ENCODE results near the gene SRBD1. TPM values are rescaled to one million over a fixed set of nuclear protein-coding genes. Genes with fewer than 3 reads are reported as not detected.

The SRBD1 gene
- total and polyA plus RNA-seq, 4 donors = 4.0 to 22.2 (median 10.0) TPM

DNA sequence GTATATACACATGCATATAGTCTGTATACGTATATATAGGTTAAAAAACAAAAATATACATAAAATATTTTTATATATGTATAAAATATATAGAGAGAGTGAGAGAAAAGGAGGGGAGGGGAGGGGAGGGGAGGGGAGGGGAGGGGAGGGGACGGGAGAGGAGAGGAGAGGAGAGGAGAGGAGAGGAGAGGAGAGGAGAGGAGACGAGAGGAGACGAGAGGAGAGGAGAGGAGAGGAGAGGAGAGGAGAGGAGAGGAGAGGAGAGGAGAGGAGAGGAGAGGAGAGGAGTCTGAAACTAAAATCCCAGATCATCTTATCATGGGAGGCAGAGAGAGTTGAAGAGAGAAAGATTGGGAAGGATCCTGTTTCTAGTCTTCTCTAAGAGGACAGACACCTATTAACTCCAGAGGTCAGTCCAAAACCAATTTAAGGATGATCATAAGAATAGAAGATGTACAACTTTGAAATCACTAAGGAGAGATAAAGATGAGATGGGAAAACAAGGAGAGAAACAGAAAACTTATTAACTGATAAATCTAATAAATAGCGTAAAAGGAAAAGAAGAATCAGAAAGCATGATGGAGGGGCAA lies 195.4 kb downstream of the SRBD1 start (continued):
- TF ChIP-seq, protein P1, sequence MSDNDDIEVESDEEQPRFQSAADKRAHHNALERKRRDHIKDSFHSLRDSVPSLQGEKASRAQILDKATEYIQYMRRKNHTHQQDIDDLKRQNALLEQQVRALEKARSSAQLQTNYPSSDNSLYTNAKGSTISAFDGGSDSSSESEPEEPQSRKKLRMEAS (IDR thresholded peaks at IDR 0.05) = no peak
- TF ChIP-seq, protein P2, sequence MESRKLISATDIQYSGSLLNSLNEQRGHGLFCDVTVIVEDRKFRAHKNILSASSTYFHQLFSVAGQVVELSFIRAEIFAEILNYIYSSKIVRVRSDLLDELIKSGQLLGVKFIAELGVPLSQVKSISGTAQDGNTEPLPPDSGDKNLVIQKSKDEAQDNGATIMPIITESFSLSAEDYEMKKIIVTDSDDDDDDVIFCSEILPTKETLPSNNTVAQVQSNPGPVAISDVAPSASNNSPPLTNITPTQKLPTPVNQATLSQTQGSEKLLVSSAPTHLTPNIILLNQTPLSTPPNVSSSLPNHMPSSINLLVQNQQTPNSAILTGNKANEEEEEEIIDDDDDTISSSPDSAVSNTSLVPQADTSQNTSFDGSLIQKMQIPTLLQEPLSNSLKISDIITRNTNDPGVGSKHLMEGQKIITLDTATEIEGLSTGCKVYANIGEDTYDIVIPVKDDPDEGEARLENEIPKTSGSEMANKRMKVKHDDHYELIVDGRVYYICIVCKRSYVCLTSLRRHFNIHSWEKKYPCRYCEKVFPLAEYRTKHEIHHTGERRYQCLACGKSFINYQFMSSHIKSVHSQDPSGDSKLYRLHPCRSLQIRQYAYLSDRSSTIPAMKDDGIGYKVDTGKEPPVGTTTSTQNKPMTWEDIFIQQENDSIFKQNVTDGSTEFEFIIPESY (IDR thresholded peaks at IDR 0.05) = no peak
- no peak for TF ChIP-seq RAD21 (IDR thresholded peaks at IDR 0.05)
- no peak for TF ChIP-seq TAF1 (conservative IDR thresholded peaks at IDR 0.05)
- TF ChIP-seq SP1 (IDR thresholded peaks at IDR 0.05) = no peak
- no peak for TF ChIP-seq EGR1 (IDR thresholded peaks at IDR 0.05; ENCODE audit: low read depth in 2 of 2)
- no peak for TF ChIP-seq HNF4A (conservative IDR thresholded peaks at IDR 0.05)
- no peak for TF ChIP-seq FOXA2 (IDR thresholded peaks at IDR 0.05)

DNA sequence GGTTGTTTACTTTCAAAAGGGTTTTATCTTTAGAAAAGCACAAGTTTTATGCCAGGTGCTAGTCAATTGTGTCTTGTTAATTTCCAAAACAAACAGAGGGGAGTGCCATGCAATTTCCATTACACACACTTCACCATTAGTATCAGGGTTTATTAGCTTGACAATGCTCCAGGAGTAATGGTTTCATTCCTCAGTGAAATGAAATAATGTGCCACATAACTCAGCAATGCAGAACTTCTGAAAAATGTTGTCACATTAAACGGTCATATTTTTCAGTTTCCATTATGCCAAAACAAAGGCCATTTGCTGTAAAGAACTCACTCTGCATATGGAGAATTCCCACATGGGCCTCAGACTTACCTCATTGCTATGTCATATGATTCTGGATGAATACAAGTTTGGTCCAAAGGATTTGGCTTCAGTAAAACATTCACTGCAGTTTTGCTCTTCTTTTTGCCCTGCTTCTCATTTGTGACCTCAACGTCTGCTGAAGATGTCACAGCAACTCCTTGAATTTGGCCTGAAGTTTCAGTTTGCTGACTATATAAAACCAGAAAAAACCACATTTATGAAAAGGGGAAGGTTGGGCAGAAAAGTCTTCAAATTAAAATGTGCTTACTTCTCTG lies 198.2 kb downstream of the SRBD1 start:
- H3K36me3 ChIP-seq (ENCODE audit: control insufficient read depth in 4 of 4, insufficient read depth in 3 of 4, low read depth in 1 of 4, low read length in 3 of 4) = peaks cover 1 to 7% (median 6%) of the 10 kb centered on the region in 4 donors
- WGBS = 80% methylated on average over 2 of the region's 2 CpGs
- TF ChIP-seq, protein P3, sequence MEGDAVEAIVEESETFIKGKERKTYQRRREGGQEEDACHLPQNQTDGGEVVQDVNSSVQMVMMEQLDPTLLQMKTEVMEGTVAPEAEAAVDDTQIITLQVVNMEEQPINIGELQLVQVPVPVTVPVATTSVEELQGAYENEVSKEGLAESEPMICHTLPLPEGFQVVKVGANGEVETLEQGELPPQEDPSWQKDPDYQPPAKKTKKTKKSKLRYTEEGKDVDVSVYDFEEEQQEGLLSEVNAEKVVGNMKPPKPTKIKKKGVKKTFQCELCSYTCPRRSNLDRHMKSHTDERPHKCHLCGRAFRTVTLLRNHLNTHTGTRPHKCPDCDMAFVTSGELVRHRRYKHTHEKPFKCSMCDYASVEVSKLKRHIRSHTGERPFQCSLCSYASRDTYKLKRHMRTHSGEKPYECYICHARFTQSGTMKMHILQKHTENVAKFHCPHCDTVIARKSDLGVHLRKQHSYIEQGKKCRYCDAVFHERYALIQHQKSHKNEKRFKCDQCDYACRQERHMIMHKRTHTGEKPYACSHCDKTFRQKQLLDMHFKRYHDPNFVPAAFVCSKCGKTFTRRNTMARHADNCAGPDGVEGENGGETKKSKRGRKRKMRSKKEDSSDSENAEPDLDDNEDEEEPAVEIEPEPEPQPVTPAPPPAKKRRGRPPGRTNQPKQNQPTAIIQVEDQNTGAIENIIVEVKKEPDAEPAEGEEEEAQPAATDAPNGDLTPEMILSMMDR (IDR thresholded peaks at IDR 0.05; ENCODE audit: low read depth, low read length, missing input control) = no peak
- TF ChIP-seq, protein P1 (IDR thresholded peaks at IDR 0.05) = no peak
- no peak for TF ChIP-seq GABPA (IDR thresholded peaks at IDR 0.05 in 1 of 2, conservative IDR thresholded peaks at IDR 0.05 in 1 of 2)
- TF ChIP-seq TAF1 (conservative IDR thresholded peaks at IDR 0.05) = no peak
- no peak for TF ChIP-seq RXRA (IDR thresholded peaks at IDR 0.05)
- no peak for TF ChIP-seq EGR1 (IDR thresholded peaks at IDR 0.05; ENCODE audit: low read depth in 2 of 2)

DNA sequence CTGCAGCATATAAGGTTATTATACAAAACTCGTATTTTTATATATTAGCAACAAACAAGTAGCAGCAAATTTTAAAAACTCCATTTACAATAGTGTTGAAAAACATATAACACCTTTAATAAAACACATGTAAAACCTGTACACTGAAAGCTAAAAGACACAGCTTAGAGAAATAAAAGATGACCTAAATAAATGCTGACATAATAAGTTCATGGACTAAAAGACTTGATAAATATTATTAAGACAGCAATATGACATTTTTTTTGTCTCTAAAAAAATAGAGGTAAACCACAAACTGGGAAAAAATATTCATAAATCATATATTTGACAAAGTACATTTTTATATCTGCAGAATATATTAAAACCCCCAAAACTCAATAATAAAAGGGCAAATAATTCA lies 201.4 kb downstream of the SRBD1 start:
- Histone ChIP-seq H3K4me1 (ENCODE audit: control insufficient read depth in 4 of 4, insufficient read depth in 4 of 4, low read length in 3 of 4) (peaks cover 0 to 8% (median 0%) of the 10 kb centered on the region in 4 donors), H3K27ac (ENCODE audit: low read depth in 1 of 2, low read length in 2 of 2) (no peak overlapping the region), H3K9ac (ENCODE audit: low read depth in 1 of 2, low read length in 2 of 2) (no peak overlapping the region), H3K4me3 (ENCODE audit: low read depth in 1 of 3, low read length in 3 of 3) (no peak overlapping the region), H3K36me3 (ENCODE audit: control insufficient read depth in 4 of 4, insufficient read depth in 3 of 4, low read depth in 1 of 4, low read length in 3 of 4) (peaks cover 0 to 3% (median 2%) of the 10 kb centered on the region in 4 donors), H3K9me3 (ENCODE audit: control insufficient read depth in 4 of 4, low read length in 3 of 4) (no peaks in the 10 kb centered on the region), H3K27me3 (ENCODE audit: control insufficient read depth in 4 of 4, insufficient read depth in 4 of 4, low read length in 3 of 4) (no peaks in the 10 kb centered on the region)
- WGBS = 100% methylated on average over 1 of the region's 1 CpG
- TF ChIP-seq, protein P3 (IDR thresholded peaks at IDR 0.05; ENCODE audit: low read depth, low read length, missing input control) = no peak
- TF ChIP-seq RXRA (IDR thresholded peaks at IDR 0.05) (no peak), SP1 (IDR thresholded peaks at IDR 0.05) (no peak), TAF1 (conservative IDR thresholded peaks at IDR 0.05) (no peak), GABPA (IDR thresholded peaks at IDR 0.05 in 1 of 2, conservative IDR thresholded peaks at IDR 0.05 in 1 of 2) (no peak), RAD21 (IDR thresholded peaks at IDR 0.05) (no peak)
- TF ChIP-seq, protein P2 (IDR thresholded peaks at IDR 0.05) = no peak
- TF ChIP-seq, protein P1 (IDR thresholded peaks at IDR 0.05) = no peak
- TF ChIP-seq, protein P4, sequence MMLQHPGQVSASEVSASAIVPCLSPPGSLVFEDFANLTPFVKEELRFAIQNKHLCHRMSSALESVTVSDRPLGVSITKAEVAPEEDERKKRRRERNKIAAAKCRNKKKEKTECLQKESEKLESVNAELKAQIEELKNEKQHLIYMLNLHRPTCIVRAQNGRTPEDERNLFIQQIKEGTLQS (IDR thresholded peaks at IDR 0.05) = no peak
- DNase-seq (ENCODE audit: low spot score) = no peak

More for the DNA sequence above, 198.2 kb downstream of the SRBD1 start:
- H3K4me1 ChIP-seq (ENCODE audit: control insufficient read depth in 4 of 4, insufficient read depth in 4 of 4, low read length in 3 of 4) = peaks cover 0 to 8% (median 0%) of the 10 kb centered on the region in 4 donors
- H3K9me3 ChIP-seq (ENCODE audit: control insufficient read depth in 4 of 4, low read length in 3 of 4) = no peaks in the 10 kb centered on the region
- H3K4me3 ChIP-seq (ENCODE audit: low read depth in 1 of 3, low read length in 3 of 3) = no peak overlapping the region
- H3K9ac ChIP-seq (ENCODE audit: low read depth in 1 of 2, low read length in 2 of 2) = no peak overlapping the region
- peak overlapping the region in 1 of 2 donors; percentile 23 for H3K27ac ChIP-seq (ENCODE audit: low read depth in 1 of 2, low read length in 2 of 2)
- H3K27me3 ChIP-seq (ENCODE audit: control insufficient read depth in 4 of 4, insufficient read depth in 4 of 4, low read length in 3 of 4) = no peaks in the 10 kb centered on the region
- no peak for DNase-seq (ENCODE audit: low spot score)
